RPMI7951 (cell line): ENCODE results near the gene BICRA. TPM values are rescaled to one million over a fixed set of nuclear protein-coding genes. Genes with fewer than 3 reads are reported as not detected.
"Not testable (repeated sequence)": the region's sequence is repeated elsewhere in the genome, so short reads cannot be mapped to it uniquely, and the experiment has no call there.

Experiments
- DNase-seq: peaks from one replicate; pipeline ENCODE4 v3.0.0-alpha.2; 2012; ENCODE audit warnings: low read depth
- total RNA-seq: library from RNA; depleted of rRNA; stranded (reverse); fragments of >200 nt; shearing (Covaris generic); gene quantifications from 2 replicates; pipeline ENCODE4 v1.2.3, GENCODE V29; 2014

Gene BICRA
- total RNA-seq, 1 experiment from 2014 or later = 4.4 TPM

DNA sequence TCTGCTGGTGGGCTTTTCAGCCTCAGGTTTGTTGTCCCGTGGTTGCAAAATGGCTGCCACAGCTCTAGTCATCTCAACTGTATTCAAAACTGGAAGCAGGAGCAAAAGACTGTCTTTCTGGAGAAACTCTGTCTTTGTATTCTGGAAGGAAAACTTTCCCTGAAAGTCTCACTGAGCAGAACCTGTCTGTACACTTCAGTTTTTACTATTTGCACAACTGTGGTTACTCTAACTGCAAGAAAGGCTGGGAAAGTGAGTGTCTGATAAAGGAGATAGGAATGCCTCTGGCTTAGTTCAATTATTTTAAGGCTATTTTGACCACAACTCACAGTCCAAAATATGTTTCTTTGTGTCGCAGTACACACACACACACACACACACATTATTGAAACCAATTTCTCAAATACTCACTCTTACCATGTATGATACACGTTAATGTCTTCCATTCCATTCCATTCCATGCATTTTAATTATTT, 54.5 kb downstream of the BICRA start:
- DNase-seq = peak; percentile 68

DNA sequence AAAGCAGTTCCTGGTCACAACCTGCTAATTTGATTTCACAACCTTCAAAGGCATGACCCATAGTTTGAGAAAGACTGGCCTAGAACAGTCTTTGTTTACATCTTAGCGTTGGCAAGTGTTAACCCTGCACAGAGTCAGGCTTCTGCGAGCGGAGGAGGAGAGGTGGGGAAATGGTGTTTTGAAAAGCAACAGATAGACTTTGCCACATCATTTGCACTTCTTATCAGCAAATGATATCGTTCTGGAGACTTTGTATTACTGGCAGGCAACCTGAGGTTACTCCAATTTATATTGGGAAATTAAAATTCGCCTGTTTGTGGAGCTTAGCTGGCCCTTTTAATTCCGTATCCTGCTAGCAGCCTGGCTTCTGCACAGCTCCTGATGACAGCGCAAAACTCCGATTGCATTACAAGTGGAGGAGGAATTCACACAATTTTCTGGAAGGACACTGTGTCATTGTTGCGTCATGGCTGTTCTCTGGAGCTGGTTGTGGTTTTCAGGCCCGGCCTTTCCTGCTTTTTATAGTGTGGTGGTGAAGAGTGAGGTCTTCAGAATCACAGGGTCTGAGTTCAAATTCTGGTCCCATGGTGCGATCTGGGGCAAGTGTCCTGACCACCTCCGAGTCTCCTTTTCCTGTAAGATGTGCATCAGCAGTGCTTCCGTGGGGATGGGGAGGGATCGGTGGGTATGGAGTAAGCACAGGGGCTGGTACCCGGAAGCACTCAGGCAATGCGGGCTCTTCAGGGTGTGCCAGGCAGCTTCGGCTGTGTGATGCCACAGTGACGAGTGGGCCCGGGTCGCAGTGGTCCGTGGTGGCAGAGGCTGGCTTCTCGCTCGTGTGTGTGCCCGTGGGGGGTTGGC, 55.2 kb downstream of the BICRA start:
- peak; percentile 91 for DNase-seq

DNA sequence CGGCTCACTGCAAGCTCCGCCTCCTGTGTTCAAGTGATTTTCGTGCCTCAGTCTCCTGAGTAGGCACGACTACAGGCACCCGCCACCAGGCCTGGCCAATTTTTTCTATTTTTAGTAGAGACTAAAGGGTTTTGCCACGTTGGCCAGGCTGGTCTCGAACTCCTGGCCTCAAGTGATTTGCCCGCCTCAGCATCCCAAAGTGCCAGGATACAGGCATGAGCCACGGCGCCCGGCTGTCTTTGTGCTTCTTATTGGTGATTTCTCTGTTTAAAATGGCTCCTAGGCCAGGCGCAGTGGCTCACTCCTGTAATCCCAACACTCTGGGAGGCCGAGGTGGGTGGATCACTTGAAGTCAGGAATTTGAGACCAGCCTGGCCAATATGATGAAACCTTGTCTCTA, 59.6 kb downstream of the BICRA start:
- DNase-seq = not testable (repeated sequence)

GRCh38 chr19:47670736-47671135, 61.8 kb downstream of the BICRA start:
- no peak for DNase-seq

GRCh38 chr19:47671499-47671898, 62.6 kb downstream of the BICRA start:
- DNase-seq = no peak

DNA sequence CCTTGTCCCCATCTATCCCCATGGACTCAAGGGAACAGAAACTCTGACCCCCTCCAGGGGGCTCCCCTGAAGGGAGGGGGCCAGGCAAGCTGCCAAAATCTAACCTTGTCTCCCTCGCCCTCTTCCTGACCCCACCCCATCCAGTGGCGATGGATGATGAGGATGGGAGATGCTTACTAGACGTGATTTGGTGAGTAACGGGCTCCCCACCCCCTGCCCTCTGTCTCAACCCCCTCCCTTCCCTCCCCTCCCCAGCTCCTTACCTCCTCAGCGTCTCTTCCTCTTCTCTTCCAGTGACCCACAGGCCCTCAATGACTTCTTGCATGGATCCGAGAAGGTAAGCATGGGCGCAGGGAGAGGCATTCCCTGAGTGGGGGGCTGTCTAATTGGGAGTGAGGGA, 64.5 kb downstream of the BICRA start:
- DNase-seq = no peak

GRCh38 chr19:47674548-47674947, 65.6 kb downstream of the BICRA start:
- no peak for DNase-seq

DNA sequence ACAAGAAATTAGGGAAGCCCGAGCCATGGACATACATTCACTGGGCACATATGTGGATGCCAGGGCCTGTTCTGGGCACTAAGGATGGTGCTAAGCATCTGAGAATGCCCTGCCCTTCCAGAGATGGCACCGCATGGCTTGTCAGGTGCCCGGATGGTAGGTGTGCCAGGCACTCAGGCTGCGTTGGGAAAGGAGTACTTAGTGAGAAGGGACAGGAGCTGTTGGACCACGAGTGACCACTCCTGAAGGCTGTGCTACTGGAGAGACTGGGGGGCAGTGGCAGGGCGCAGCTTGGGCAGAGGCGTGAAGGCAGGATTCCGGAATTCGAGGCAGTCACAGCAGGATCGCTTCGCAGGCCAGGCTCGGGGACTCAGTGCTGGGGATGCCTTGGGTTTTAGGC, 66.3 kb downstream of the BICRA start:
- no peak for DNase-seq

GRCh38 chr19:47675859-47676258, 66.9 kb downstream of the BICRA start:
- DNase-seq = no peak

DNA sequence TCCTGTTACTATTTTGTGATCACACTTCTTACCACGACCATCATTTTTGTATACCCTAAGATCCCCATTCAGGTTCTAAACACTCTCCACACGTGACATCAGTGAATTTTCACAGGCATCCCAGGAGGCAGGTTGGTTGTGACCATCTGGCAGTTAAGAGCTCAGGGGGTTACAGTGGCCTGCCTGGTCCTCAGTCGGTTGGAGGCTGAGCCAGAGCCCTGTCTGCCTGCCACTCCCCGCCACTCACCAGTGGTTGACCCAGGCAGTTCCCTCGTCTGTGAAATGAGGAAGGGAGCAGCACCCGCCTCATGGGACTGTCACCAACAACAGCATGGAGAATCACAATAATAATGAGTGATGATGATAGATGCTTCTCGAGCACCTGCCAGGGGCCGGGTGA, 67.9 kb downstream of the BICRA start:
- no peak for DNase-seq

GRCh38 chr19:47679251-47679900, 70.4 kb downstream of the BICRA start:
- DNase-seq = no peak

DNA sequence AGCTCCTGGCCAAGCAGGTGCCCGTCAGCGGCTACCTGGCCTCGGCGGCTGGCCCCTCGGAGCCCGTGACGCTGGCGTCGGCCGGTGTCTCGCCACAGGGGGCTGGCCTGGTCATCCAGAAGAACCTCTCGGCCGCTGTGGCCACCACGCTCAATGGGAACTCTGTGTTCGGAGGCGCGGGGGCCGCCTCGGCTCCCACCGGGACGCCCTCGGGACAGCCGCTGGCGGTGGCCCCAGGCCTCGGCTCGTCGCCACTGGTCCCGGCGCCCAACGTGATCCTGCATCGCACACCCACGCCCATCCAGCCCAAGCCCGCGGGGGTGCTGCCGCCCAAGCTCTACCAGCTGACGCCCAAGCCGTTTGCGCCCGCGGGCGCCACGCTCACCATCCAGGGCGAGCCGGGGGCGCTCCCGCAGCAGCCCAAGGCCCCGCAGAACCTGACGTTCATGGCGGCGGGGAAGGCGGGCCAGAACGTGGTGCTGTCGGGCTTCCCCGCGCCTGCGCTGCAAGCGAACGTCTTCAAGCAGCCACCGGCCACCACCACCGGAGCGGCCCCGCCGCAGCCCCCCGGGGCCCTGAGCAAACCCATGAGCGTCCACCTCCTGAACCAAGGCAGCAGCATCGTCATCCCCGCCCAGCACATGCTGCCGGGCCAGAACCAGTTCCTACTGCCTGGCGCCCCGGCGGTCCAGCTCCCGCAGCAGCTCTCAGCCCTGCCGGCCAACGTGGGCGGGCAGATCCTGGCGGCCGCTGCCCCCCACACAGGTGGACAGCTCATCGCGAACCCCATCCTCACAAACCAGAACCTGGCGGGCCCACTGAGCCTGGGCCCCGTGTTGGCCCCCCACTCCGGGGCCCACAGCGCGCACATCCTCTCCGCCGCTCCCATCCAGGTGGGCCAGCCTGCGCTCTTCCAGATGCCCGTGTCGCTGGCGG, 71.3 kb downstream of the BICRA start:
- DNase-seq = no peak

GRCh38 chr19:47680858-47681332, 72.0 kb downstream of the BICRA start:
- DNase-seq = no peak

- no peak for DNase-seq
Measured at GRCh38 chr19:47681388-47681787, 72.5 kb downstream of the BICRA start.

- no peak for DNase-seq
Measured at GRCh38 chr19:47681936-47682335, 73.0 kb downstream of the BICRA start.

GRCh38 chr19:47682939-47683338, 74.0 kb downstream of the BICRA start:
- no peak for DNase-seq

GRCh38 chr19:47686679-47687450, 77.9 kb downstream of the BICRA start:
- no peak for DNase-seq

DNA sequence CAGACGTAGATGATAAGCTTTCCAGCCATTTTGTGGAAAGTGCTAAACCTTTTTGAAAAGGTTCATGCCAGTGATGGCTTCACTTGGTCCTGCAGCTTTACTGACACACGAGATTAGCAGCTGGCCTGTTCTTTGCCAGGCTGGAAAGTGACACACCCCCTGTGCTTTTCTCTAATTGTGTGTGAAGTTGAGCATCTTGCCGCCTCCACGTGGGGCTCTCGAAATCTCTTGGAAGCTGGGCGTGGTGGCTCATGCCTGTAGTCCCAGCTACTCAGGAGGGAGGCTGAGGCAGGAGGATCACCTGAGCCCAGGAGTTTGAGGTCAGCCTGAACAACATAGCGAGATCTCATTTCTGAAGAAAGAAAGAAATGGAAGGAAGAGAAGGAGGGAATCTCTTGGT, 79.0 kb downstream of the BICRA start:
- DNase-seq = no peak

DNA sequence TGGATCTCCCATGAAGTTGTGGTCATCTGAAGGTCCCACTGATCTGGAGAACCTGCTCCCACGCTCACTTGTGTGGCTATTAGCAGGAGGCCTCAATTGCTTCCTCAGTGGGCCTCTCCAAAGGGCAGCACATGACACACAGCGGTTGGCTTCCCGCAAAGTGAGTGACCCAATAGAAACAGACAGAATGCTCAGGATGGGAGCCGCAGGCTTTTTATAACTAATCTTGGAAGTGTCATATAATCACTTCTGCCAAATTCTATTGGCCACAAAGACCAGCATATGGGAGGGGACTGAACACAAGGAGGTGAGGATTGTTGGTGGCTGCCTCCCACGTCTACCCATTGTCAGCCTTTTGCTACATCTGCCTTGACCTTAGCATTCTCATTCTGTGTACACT, 82.2 kb downstream of the BICRA start:
- DNase-seq = no peak

DNA sequence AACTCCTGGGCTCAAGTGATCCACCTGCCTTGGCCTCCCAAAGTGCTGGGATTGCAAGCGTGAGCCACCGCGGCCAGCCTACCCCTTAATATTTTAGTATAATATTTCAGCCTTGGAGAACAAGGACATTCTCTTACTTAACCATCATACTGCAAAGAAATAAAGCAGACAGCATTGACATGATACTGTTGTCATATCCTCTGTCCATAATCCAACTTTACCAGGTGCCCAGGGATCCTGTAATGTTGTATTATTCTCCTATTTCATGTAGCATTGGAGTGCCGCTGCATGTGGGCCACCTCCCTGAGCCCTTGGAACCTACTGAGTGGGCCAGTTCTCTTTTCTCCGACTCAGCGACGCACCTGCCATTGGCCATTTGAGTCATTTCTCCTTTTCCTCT, 82.8 kb downstream of the BICRA start:
- DNase-seq = no peak

DNA sequence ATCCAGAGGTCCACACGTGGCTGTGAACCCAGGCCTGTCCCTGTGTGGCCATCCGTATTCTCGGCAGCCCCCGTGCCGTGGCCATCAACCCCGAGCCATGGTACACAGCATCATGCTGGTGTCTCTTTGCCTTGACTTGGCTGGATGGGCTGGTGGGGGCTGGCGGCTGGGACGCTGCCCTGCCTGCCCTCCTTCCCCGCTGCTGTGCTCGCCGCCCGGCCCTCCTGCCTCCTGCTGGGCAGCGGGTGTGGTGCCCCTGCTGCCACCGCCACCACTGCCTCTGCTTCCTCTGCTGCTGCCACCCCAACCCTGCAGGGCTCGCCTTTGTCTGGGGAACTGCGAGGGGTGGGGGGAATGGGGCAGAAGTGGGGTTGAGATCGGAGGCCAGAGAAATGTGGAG, 84.6 kb downstream of the BICRA start:
- no peak for DNase-seq
